ENCODE measurements around the gene DBI. TPM values are rescaled to one million over a fixed set of nuclear protein-coding genes. Genes with fewer than 3 reads are reported as not detected.
"Not testable (repeated sequence)": the region's sequence is repeated elsewhere in the genome, so short reads cannot be mapped to it uniquely, and the experiment has no call there.

Gene DBI
- total and polyA plus RNA-seq, 2 experiments from 2014 or later = 171 to 873 TPM

DNA sequence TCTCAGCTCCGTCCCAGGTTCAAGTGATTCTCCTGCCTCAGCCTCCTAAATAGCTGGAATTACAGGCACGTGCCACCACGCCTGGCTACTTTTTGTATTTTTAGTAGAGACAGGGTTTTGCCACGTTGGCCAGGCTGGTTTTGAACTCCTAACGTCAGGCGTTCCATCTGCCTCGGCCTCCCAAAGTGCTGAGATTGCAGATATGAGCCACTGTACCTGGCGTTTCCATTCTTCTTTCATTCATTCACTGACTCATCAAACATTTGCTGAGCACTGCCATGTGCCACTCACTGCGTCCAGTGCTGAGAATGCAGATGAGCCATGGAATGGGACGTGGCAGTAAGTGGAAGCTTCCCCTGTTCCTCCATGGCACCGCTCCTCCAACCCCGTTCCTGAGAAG lies 36.8 kb downstream of the DBI start:
- not testable (repeated sequence) for H3K27me3 Mint-ChIP-seq (ENCODE audit: insufficient read depth, low read depth, poor library complexity)

DNA sequence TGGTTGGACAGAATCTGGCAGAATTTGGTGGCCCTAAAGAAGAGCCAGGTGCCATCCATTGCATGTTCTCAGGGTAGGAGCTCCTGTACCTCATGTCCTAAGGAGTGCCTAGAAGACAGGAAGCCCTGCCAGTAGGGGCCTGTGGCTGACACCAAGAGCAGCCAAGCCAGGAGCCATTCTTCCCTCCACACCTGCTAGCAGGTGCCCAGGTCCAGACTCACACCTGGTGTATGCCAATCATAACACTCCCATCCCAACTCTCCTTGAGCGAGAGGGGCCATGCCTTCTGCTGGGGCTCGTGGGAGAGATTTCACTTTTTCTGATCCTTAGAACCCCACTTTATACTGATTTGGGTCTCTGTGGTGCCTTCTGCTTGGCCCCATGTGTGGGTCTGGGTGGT lies 38.4 kb downstream of the DBI start:
- H3K4me2 ChIP-seq = no peak overlapping the region
- H3K36me3 ChIP-seq (ENCODE audit: insufficient read depth) = no peaks in the 10 kb centered on the region
- H3K27me3 ChIP-seq (ENCODE audit: insufficient read depth) = no peaks in the 10 kb centered on the region
- H3K4me3 Mint-ChIP-seq = no peak overlapping the region
- H3K9me2 ChIP-seq (ENCODE audit: insufficient read depth) = no peaks in the 10 kb centered on the region
- peaks cover 7% of the 10 kb centered on the region; the same call in 1 of the 3 replicates for H3K4me1 Mint-ChIP-seq
- H3K4me3 ChIP-seq = no peak overlapping the region
- DNase-seq (ENCODE audit: low spot score) (no peak), ATAC-seq (no peak)
- H2AFZ ChIP-seq = no peak overlapping the region
- no peaks in the 10 kb centered on the region for H3F3A ChIP-seq (replicated peaks; ENCODE audit: low read depth)
- no peaks in the 10 kb centered on the region for H3K9me3 Mint-ChIP-seq
- H3K36me3 Mint-ChIP-seq (ENCODE audit: low read depth) = no peaks in the 10 kb centered on the region
- H3K27ac Mint-ChIP-seq = no peak overlapping the region
- peaks cover 7% of the 10 kb centered on the region for H3K27me3 Mint-ChIP-seq (ENCODE audit: insufficient read depth, low read depth, poor library complexity)
- H3K27ac ChIP-seq (ENCODE audit: low read depth) = no peak overlapping the region
- no peaks in the 10 kb centered on the region for H4K20me1 ChIP-seq (replicated peaks; ENCODE audit: insufficient read depth)
- H3K4me1 ChIP-seq (ENCODE audit: insufficient read depth) = no peaks in the 10 kb centered on the region
- no peaks in the 10 kb centered on the region for H3K79me2 ChIP-seq (replicated peaks; ENCODE audit: insufficient read depth)
- TF ChIP-seq CREB1 (CRISPR knock-in tag; IDR thresholded peaks at IDR 0.05; ENCODE audit: low read depth) (no peak), ZNF331 (CRISPR knock-in tag; IDR thresholded peaks at IDR 0.05; ENCODE audit: low read depth) (no peak), STAT1 (IDR thresholded peaks at IDR 0.05; ENCODE audit: unreplicated experiment) (no peak), NANOG (IDR thresholded peaks at IDR 0.05; ENCODE audit: borderline replicate concordance) (no peak), JUNB (IDR thresholded peaks at IDR 0.05; ENCODE audit: unreplicated experiment) (no peak), EZH2phosphoT487 (IDR thresholded peaks at IDR 0.05; ENCODE audit: unreplicated experiment) (no peak), ZNF114 (CRISPR knock-in tag; IDR thresholded peaks at IDR 0.05) (no peak), POLR2AphosphoS5 (IDR thresholded peaks at IDR 0.05; ENCODE audit: low read depth) (no peak), EZH2 (IDR thresholded peaks at IDR 0.05; ENCODE audit: low read depth, unreplicated experiment) (no peak)
- TF ChIP-seq, protein P1, sequence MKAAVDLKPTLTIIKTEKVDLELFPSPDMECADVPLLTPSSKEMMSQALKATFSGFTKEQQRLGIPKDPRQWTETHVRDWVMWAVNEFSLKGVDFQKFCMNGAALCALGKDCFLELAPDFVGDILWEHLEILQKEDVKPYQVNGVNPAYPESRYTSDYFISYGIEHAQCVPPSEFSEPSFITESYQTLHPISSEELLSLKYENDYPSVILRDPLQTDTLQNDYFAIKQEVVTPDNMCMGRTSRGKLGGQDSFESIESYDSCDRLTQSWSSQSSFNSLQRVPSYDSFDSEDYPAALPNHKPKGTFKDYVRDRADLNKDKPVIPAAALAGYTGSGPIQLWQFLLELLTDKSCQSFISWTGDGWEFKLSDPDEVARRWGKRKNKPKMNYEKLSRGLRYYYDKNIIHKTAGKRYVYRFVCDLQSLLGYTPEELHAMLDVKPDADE (IDR thresholded peaks at IDR 0.05) = no peak
- TF ChIP-seq, protein P2, sequence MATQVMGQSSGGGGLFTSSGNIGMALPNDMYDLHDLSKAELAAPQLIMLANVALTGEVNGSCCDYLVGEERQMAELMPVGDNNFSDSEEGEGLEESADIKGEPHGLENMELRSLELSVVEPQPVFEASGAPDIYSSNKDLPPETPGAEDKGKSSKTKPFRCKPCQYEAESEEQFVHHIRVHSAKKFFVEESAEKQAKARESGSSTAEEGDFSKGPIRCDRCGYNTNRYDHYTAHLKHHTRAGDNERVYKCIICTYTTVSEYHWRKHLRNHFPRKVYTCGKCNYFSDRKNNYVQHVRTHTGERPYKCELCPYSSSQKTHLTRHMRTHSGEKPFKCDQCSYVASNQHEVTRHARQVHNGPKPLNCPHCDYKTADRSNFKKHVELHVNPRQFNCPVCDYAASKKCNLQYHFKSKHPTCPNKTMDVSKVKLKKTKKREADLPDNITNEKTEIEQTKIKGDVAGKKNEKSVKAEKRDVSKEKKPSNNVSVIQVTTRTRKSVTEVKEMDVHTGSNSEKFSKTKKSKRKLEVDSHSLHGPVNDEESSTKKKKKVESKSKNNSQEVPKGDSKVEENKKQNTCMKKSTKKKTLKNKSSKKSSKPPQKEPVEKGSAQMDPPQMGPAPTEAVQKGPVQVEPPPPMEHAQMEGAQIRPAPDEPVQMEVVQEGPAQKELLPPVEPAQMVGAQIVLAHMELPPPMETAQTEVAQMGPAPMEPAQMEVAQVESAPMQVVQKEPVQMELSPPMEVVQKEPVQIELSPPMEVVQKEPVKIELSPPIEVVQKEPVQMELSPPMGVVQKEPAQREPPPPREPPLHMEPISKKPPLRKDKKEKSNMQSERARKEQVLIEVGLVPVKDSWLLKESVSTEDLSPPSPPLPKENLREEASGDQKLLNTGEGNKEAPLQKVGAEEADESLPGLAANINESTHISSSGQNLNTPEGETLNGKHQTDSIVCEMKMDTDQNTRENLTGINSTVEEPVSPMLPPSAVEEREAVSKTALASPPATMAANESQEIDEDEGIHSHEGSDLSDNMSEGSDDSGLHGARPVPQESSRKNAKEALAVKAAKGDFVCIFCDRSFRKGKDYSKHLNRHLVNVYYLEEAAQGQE (IDR thresholded peaks at IDR 0.05; ENCODE audit: unreplicated experiment) = no peak
- TF ChIP-seq, protein P3, sequence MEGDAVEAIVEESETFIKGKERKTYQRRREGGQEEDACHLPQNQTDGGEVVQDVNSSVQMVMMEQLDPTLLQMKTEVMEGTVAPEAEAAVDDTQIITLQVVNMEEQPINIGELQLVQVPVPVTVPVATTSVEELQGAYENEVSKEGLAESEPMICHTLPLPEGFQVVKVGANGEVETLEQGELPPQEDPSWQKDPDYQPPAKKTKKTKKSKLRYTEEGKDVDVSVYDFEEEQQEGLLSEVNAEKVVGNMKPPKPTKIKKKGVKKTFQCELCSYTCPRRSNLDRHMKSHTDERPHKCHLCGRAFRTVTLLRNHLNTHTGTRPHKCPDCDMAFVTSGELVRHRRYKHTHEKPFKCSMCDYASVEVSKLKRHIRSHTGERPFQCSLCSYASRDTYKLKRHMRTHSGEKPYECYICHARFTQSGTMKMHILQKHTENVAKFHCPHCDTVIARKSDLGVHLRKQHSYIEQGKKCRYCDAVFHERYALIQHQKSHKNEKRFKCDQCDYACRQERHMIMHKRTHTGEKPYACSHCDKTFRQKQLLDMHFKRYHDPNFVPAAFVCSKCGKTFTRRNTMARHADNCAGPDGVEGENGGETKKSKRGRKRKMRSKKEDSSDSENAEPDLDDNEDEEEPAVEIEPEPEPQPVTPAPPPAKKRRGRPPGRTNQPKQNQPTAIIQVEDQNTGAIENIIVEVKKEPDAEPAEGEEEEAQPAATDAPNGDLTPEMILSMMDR (conservative IDR thresholded peaks at IDR 0.05; ENCODE audit: low read depth in 2 of 2) = no peak

More for the DNA sequence above, 36.8 kb downstream of the DBI start:
- not testable (repeated sequence) for H3K36me3 ChIP-seq (ENCODE audit: insufficient read depth); H3K79me2 ChIP-seq (replicated peaks; ENCODE audit: insufficient read depth); H3K9me2 ChIP-seq (ENCODE audit: insufficient read depth); H2AFZ ChIP-seq; H3K9me3 Mint-ChIP-seq; H3K4me2 ChIP-seq; H3K4me3 Mint-ChIP-seq; H3K4me3 ChIP-seq; H4K20me1 ChIP-seq (replicated peaks; ENCODE audit: insufficient read depth); DNase-seq (ENCODE audit: low spot score); ATAC-seq; H3K4me1 ChIP-seq (ENCODE audit: insufficient read depth); H3K36me3 Mint-ChIP-seq (ENCODE audit: low read depth); H3K27ac ChIP-seq (ENCODE audit: low read depth); H3F3A ChIP-seq (replicated peaks; ENCODE audit: low read depth); H3K27me3 ChIP-seq (ENCODE audit: insufficient read depth); H3K27ac Mint-ChIP-seq
- H3K4me1 Mint-ChIP-seq = peaks cover 11% of the 10 kb centered on the region

Data from GM23338 (cell line).